Nephron progenitor cell (in vitro differentiated cells): ENCODE data around the gene NOLC1.

ENCODE experiments used
- DNase-seq: peaks from one replicate; pipeline ENCODE4 v3.0.0; 2021
- H3K27ac Mint-ChIP-seq: 2 replicates; pipeline ENCODE4 v1.8.0; 2021; ENCODE audit warnings: mild to moderate bottlenecking, moderate library complexity, mixed read lengths
- H3K27me3 Mint-ChIP-seq: 2 replicates; pipeline ENCODE4 v1.8.0; 2021; ENCODE audit warnings: mild to moderate bottlenecking, low read depth, mixed read lengths; ENCODE audit not compliant: poor library complexity
- H3K36me3 Mint-ChIP-seq: 2 replicates; pipeline ENCODE4 v1.8.0; 2021; ENCODE audit warnings: low read depth, mixed read lengths
- H3K4me1 Mint-ChIP-seq: 2 replicates; pipeline ENCODE4 v1.8.0; 2021; ENCODE audit warnings: mixed read lengths
- H3K4me3 Mint-ChIP-seq: 2 replicates; pipeline ENCODE4 v1.8.0; 2021; ENCODE audit warnings: mild to moderate bottlenecking, moderate library complexity, mixed read lengths
- H3K9me3 Mint-ChIP-seq: 2 replicates; pipeline ENCODE4 v1.8.0; 2021; ENCODE audit warnings: mild to moderate bottlenecking, moderate library complexity, mixed read lengths
- TF ChIP-seq, protein P1 (sequence below): fragments of 200-600 bp; sonication (generic); IDR thresholded peaks from 2 replicates; pipeline ENCODE4 v1.5.0; 2021; ENCODE audit warnings: antibody characterized with exemption

Gene NOLC1

GRCh38 chr10:102112210-102112817, 39.9 kb upstream of the NOLC1 start:
- Mint-ChIP-seq H3K4me1 (peaks cover 57% of the 10 kb centered on the region), H3K4me3 (peak overlapping the region; percentile 91), H3K36me3 (peaks cover 47% of the 10 kb centered on the region)

DNA sequence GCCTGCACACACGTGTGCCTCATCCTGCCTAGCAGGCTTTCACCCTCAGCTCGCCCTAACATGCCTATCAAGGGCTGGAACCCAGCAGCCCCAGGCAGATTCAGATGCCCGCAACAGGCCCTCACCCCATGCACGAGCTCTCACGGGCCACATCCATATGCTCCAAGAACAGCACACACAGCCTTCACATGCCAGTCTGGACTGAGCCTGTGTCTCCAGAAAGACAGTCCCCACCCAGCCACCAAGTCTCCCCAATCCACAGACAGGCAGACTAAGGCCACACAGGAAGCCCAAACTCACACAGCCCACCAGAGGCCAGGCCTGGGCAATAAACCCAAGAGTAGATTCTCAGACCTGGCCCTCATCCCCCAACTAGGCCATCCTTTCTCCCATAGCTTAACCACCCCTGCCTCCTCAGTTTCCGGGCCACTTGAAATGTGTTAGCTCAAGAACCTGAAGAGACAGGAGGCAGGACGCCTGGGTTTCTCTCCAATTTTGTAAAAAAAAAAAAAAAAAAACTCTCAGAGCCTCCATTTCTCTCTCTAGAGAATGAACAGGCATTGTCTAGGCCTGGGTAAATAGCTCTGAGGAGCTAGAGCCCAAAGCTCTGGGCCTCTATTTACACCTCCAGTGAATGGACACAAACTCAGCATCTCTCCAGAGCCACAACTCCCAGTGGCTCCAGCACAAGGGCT, 38.8 kb upstream of the NOLC1 start:
- peak overlapping the region; percentile 93 for H3K27ac Mint-ChIP-seq
- DNase-seq: no peak
- H3K4me3 Mint-ChIP-seq: peak overlapping the region; percentile 91
- H3K9me3 Mint-ChIP-seq: no peaks in the 10 kb centered on the region
- TF ChIP-seq, protein P1, sequence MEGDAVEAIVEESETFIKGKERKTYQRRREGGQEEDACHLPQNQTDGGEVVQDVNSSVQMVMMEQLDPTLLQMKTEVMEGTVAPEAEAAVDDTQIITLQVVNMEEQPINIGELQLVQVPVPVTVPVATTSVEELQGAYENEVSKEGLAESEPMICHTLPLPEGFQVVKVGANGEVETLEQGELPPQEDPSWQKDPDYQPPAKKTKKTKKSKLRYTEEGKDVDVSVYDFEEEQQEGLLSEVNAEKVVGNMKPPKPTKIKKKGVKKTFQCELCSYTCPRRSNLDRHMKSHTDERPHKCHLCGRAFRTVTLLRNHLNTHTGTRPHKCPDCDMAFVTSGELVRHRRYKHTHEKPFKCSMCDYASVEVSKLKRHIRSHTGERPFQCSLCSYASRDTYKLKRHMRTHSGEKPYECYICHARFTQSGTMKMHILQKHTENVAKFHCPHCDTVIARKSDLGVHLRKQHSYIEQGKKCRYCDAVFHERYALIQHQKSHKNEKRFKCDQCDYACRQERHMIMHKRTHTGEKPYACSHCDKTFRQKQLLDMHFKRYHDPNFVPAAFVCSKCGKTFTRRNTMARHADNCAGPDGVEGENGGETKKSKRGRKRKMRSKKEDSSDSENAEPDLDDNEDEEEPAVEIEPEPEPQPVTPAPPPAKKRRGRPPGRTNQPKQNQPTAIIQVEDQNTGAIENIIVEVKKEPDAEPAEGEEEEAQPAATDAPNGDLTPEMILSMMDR: no peak
- H3K36me3 Mint-ChIP-seq: peaks cover 44% of the 10 kb centered on the region
- no peaks in the 10 kb centered on the region for H3K27me3 Mint-ChIP-seq
- H3K4me1 Mint-ChIP-seq: peaks cover 68% of the 10 kb centered on the region

More at GRCh38 chr10:102112210-102112817, 39.9 kb upstream of the NOLC1 start:
- TF ChIP-seq, protein P1: no peak
- no peaks in the 10 kb centered on the region for H3K27me3 Mint-ChIP-seq
- no peak overlapping the region for H3K27ac Mint-ChIP-seq
- DNase-seq: no peak
- no peaks in the 10 kb centered on the region for H3K9me3 Mint-ChIP-seq

GRCh38 chr10:102113956-102114857, 38.0 kb upstream of the NOLC1 start:
- Mint-ChIP-seq H3K9me3 (no peaks in the 10 kb centered on the region), H3K27ac (peak overlapping the region; percentile 93), H3K4me3 (peak overlapping the region; percentile 91), H3K36me3 (peaks cover 36% of the 10 kb centered on the region), H3K27me3 (no peaks in the 10 kb centered on the region), H3K4me1 (peaks cover 73% of the 10 kb centered on the region)
- TF ChIP-seq, protein P1: no peak
- DNase-seq: peak; percentile 53

DNA sequence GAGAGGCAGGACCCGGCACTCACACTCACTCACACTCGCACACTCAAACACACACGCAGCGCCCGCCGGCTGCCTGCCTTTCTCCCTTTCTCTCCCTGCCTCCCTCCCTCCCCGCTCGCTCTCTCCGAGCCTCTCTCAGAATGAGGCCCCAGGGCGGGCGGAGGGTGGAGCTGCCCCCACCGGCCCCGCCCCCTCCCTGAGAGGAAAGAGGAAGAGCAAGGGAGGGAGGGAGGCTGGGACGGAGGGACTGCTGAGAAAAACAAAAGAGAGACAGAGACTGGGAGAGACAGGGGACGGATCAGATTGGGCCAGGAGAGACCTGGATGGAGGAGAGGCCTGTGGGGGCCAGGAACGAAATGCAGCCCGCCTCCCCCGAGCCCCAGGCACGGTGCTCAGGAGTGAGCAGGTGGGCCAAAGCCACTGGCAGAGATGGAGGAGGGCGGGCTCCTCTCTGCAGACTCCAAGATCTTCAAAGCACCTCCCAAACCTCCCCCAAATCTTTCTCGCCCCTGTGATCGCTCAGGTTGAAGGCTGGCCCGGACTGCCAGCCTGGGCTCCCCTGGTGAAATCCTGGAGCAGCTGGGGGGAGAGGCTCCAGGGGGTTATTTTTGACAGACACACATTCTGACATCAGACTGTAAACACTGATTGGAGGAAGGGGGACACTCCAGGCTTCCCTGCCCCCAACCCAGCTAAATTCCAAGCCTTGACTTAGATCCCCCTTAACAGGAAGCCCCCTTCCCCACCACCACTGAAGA, 37.1 kb upstream of the NOLC1 start:
- no peaks in the 10 kb centered on the region for H3K9me3 Mint-ChIP-seq
- no peaks in the 10 kb centered on the region for H3K27me3 Mint-ChIP-seq
- H3K36me3 Mint-ChIP-seq: peaks cover 27% of the 10 kb centered on the region
- peak overlapping the region; percentile 99 for H3K27ac Mint-ChIP-seq
- peak overlapping the region; percentile 91 for H3K4me3 Mint-ChIP-seq
- DNase-seq: peak; percentile 91
- TF ChIP-seq, protein P1: no peak
- H3K4me1 Mint-ChIP-seq: peaks cover 74% of the 10 kb centered on the region

GRCh38 chr10:102115775-102116174, 36.4 kb upstream of the NOLC1 start:
- DNase-seq: no peak
- Mint-ChIP-seq H3K4me1 (peaks cover 74% of the 10 kb centered on the region), H3K36me3 (peaks cover 20% of the 10 kb centered on the region), H3K9me3 (no peaks in the 10 kb centered on the region), H3K27ac (peak overlapping the region; percentile 99), H3K4me3 (peak overlapping the region; percentile 91), H3K27me3 (no peaks in the 10 kb centered on the region)
- TF ChIP-seq, protein P1: no peak
